GM21515 (cell line): ENCODE measurements around the gene PGA5.
"Not testable (repeated sequence)": the region's sequence is repeated elsewhere in the genome, so short reads cannot be mapped to it uniquely, and the experiment has no call there.

Experiments
- ATAC-seq: cut with Tn5 transposase; IDR thresholded peaks from one replicate; pipeline ENCODE4 v1.9.1; 2021; ENCODE audit not compliant: unreplicated experiment

PGA5 gene

GRCh38 chr11:61240875-61241274 lies at the start of gene PGA5:
PGA5 (plus strand) TSS chr11:61241175; CDS start chr11:61241227, 52 bp downstream.
- not testable (repeated sequence) for ATAC-seq

- ATAC-seq, result no peak
Measured at GRCh38 chr11:61193596-61193995, 47.4 kb upstream of the PGA5 start.

DNA sequence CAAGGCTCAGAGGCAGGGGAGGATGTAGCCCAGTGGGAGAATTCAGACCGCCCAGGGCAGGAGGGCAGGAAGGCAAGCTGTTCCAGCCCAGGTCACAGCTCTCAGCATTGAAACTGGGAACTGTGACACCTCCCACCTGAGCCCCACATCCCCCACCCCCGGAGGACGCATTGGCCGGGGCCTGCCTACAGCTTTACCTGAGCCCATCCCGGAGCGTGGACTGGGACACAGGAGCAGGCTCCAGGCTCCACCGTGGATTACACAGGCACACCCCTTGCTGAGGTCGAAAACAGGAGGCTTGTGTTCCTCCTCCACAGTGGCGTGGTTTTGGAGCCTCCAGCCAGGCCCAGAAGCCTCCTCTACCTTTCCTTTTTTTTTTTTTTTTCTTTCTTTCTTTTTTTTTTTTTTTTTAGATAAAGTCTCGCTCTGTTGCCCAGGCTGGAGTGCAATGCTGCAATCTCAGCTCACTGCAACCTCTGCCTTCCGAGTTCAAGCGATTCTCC lies 46.8 kb upstream of the PGA5 start:
- no peak for ATAC-seq

GRCh38 chr11:61194981-61195695 lies 45.8 kb upstream of the PGA5 start:
- ATAC-seq, result no peak

- no peak for ATAC-seq
Measured at GRCh38 chr11:61195719-61196118, 45.3 kb upstream of the PGA5 start.

GRCh38 chr11:61198361-61198760 lies 42.6 kb upstream of the PGA5 start:
- ATAC-seq, result no peak

DNA sequence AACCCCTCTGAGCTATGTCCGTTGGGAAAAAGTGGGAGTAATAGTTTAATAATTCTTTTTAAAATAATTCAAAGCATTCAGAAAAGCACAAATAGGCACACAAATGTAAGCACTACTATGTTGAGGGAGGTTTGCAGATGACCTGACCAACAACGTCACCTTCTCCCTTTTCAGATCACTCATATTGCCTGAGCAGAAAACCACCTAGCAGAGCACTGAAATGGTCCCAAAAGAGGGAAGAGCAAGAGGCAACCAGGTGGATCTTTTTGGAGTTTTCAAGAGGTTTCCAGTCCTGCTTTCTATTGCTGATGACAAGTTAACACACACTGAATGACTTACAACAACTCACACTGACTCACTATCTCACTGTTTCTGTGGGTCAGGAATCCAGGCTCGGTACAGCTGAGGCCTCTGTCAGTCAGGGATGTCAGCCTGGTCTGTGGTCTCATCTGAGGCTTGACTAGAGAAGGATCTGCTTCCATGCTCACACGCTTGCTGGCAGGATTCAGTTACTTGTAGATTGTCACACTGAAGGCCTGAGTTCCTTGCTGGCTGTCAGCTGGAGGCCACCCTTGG lies 41.9 kb upstream of the PGA5 start:
- ATAC-seq, result no peak

GRCh38 chr11:61201476-61201875 lies 39.5 kb upstream of the PGA5 start:
- no peak for ATAC-seq

DNA sequence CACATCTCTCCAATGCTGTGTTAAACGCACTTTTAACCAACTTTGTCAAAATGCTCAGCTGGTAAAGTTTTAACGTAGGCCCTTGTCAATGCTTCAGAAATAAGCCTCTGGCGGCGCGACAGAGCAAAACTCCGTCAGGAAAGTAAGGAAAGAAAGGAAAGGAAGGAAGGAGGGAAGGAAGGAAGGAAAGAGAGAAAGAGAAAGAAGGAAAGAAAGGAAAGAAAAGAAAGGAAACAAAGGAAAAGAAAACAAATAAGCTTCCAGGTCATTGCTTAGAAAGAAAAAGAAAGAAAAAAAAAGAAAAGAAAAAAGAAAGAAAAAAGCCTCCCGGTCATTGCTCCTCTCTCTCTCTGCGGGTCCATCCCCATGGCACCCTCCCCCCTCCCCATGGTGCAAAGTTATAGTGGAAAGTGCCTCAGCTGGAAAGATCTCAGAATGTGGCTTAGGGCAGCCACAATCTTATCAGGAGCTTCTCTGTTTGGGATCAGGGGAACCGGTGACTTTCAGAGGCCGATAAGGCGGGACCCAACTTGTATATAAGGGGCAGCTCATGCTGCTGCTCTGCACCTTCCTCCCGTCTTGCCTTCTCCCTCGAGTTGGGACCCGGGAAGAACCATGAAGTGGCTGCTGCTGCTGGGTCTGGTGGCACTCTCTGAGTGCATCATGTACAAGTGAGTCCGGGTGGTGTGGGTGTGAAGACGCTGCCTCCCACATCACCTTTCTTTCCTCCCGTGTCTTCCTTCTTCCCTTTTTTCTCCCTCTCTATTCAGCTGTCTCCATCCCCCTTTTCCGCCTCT lies 37.8 kb upstream of the PGA5 start, which contains the start of gene PGA3:
PGA3 (plus strand) TSS at position 566 of the 797 bp plus-strand sequence; CDS start at position 616, 50 bp downstream.
- ATAC-seq, result not testable (repeated sequence)

DNA sequence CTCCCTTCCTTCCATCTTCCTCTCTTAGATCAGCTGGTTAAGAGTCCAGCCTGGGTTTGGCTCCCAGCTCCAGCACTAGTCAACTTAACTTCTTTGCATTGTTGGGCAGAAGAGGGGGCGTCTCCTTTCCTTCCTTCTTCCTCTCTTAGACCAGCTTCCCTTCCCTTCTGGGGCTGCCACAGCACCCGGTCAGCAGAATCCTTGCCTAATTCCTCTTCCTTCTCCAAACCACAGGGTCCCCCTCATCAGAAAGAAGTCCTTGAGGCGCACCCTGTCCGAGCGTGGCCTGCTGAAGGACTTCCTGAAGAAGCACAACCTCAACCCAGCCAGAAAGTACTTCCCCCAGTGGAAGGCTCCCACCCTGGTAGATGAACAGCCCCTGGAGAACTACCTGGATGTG lies 37.1 kb upstream of the PGA5 start:
- not testable (repeated sequence) for ATAC-seq

DNA sequence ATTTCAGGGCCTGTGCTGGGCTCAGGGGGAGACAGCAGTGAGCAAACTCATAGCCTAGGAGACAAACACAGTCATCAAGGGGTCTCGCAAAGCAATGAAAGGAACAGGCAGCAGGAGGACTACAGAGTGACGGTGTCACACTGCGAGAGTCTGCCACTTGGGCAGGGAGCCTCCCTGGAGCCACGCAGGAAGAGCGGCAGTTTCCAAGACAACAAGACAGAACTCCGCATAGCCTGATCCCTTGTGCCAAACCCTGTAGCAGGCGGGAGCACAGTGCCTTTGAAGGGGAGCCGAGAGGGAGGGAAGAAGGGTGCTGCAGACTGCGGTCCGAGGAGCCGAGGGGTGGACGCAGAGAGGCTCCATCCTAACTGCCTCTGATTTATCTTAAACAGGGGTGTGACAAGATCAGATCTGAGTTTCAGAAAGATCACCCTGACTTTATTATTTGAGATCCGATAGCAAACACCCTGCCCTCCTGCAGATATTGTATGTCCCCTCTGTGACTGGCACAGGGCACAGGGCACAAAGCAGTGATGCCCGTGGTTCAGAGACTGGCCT lies 36.4 kb upstream of the PGA5 start:
- not testable (repeated sequence) for ATAC-seq

GRCh38 chr11:61207636-61208310 lies 33.2 kb upstream of the PGA5 start:
- ATAC-seq, result not testable (repeated sequence)

DNA sequence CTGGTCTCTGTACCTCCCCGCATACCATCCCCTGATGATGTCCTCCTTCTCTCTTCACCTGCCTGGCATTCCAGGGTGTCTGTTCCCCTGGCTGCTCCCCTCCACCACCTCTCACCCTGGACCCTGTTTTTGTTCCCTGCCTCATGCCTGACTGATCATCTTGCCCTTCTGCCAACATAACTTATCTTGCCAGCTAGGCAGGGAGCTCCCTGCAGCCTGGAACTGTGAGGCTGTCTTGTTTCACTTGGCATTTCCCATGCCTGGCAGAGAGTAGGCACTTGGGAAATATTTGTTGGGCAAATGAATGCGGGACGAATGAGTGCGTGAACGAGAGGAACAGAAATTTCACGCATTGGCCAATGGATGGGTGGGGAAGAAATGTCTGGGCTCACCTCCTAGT lies 30.3 kb upstream of the PGA5 start:
- ATAC-seq, result not testable (repeated sequence)

GRCh38 chr11:61211327-61211952 lies 29.5 kb upstream of the PGA5 start:
- not testable (repeated sequence) for ATAC-seq

DNA sequence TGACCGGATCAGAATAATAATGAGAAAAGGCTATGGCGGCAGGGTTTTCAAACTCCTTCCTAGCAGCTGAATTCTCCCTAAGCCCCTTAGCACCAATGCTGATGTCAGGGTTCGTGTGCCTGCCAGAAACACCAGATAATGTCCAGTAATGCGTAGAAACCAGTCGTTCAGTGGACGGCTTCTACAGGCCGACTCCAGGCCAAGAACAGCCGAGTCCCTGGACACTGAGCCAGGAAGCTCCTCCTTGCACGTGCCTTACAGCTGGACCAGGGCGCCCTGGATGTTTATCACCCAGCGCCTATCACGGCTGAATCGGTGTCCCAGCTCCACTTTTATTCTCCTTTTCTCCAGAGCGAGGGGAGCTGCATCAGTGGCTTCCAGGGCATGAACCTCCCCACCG lies 28.8 kb upstream of the PGA5 start:
- ATAC-seq, result not testable (repeated sequence)

GRCh38 chr11:61213711-61214324 lies 27.2 kb upstream of the PGA5 start:
- not testable (repeated sequence) for ATAC-seq

DNA sequence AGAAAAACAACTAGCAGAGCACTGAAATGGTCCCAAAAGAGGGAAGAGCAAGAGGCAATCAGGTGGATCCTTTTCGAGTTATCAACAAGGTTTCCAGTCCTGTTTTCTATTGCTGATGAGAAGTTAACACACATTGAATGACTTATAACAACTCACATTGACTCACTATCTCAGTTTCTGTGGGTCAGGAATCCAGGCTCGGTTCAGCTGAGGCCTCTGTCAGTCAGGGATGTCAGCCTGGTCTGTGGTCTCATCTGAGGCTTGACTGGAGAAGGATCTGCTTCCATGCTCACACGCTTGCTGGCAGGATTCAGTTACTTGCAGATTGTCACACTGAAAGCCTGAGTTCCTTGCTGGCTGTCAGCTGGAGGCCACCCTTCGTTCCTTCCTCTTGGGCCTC lies 22.7 kb upstream of the PGA5 start:
- ATAC-seq, result not testable (repeated sequence)

GRCh38 chr11:61219016-61219415 lies 22.0 kb upstream of the PGA5 start:
- ATAC-seq, result not testable (repeated sequence)

GRCh38 chr11:61222047-61222446 lies 18.9 kb upstream of the PGA5 start, which contains the start of gene PGA4:
PGA4 (plus strand) TSS chr11:61222347; CDS start chr11:61222401, 54 bp downstream.
- ATAC-seq, result not testable (repeated sequence)

- ATAC-seq, result not testable (repeated sequence)
Measured at GRCh38 chr11:61222692-61223091, 18.3 kb upstream of the PGA5 start.
